Effector CD8-positive, alpha-beta T cell (primary cell): Measurements from ENCODE around the gene THRSP.
"Not testable (repeated sequence)": the region's sequence is repeated elsewhere in the genome, so short reads cannot be mapped to it uniquely, and the experiment has no call there.

Experiments used
- DNase-seq: peaks from one replicate; lab custom pipeline; 2025; lab: John Stamatoyannopoulos, UW

THRSP gene

DNA sequence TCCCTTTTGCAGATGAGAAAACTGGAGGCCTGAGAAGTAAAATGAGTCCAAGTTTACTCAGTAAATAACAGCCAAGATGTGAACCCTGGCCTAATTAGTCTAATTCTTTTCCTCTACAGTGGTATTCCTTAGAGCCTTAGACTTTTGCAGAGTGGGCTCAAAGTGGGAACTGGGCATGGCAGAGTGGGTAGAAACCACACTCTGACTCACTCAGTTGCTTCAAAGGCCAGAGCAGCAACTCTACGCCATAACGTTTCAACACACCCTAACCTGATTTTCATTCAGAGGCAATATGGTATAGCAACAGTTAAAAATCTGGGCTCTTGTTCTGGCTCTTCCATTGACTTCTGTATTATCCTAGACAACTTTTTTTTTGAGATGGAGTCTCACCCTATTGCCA, 2.8 kb downstream of the THRSP start:
- no peak for DNase-seq

- DNase-seq, result no peak
Observed at GRCh38 chr11:78067704-78068103, 4.0 kb downstream of the THRSP start.

GRCh38 chr11:78069465-78069864, 5.8 kb downstream of the THRSP start:
- DNase-seq, result no peak

- DNase-seq, result no peak
Observed at GRCh38 chr11:78070621-78071020, 7.0 kb downstream of the THRSP start.

- DNase-seq, result no peak
Observed at GRCh38 chr11:78071717-78072116, 8.1 kb downstream of the THRSP start.

GRCh38 chr11:78072455-78072854, 8.8 kb downstream of the THRSP start:
- DNase-seq, result no peak

- no peak for DNase-seq
Observed at GRCh38 chr11:78074756-78075155, 11.1 kb downstream of the THRSP start.

DNA sequence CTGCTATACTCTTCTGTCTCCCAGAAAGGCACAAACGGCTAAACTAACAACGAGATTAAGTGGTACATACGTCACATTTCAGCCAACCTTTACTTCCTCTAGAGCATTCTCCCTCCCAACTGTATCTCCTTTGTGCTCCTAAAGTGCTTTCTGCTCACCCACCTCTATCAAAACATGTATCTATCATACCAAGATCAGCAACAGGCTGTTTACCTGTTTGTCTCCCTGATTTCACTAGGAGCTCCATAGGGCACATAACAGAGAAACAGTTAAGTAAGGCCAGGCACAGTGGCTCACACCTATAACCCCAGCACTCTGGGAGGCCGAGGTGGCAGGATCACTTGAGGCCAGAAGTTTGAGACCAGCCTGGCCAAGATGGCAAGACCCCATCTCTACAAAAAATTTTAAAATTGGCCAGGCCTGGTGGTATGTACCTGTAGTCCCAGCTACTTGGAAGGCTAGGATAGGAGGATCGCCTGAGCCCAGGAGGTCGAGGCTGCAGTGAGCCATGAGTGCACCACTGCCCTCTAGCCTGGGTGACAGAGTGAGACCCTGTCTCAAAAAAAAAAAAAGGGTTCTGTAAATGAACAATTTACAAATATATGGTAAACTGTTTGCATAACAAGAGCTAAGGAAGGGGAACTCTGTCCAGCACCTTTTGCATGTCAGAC, 13.2 kb downstream of the THRSP start:
- no peak for DNase-seq

- not testable (repeated sequence) for DNase-seq
Observed at GRCh38 chr11:78077592-78077991, 13.9 kb downstream of the THRSP start.

GRCh38 chr11:78078218-78079167, 14.8 kb downstream of the THRSP start:
- DNase-seq, result no peak

DNA sequence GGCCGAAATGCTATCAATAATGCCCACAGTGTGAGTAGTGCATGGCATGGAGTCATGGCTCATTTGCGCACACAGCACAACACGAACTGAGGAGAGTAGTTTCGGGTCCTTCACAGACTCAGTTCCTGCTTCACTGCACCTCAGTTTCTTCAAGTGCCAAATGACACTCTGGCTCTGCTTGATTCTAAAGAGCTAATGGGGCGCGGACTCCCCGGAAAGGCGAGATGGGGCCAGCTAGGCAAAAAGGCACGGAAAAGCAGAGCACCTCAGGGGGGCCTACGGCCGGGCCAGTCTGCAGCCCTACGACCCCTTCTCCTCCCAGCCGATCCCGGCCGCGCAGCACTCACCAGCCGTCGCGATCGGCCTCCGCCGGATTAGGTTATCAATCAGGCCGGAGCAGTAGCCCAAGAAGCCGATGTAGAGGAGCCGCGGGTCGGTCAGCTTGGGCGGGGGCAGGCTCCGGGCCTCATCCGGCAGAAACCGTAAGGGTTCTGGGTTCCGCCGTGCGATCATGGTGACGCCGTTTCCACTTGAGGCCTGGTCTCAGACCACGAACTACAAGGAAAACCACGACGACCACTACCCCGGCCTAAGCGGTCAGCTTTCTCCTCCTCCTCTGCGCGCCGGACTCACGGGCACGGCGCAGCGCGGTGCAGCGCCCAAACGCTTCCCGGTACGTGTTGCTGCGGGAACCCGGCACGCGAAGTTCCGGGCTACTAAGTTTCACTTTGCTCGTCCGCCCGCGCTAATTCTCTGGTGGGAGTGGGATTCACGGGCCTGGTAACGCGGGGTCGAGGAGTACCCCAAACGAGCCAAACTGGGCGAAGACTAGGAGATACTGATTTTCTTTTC, 15.8 kb downstream of the THRSP start, which contains the start of gene NDUFC2:
NDUFC2 (minus strand) TSS at position 631 of the 852 bp plus-strand sequence; CDS start at position 513, 118 bp downstream.
- DNase-seq, result peak; percentile 15

DNA sequence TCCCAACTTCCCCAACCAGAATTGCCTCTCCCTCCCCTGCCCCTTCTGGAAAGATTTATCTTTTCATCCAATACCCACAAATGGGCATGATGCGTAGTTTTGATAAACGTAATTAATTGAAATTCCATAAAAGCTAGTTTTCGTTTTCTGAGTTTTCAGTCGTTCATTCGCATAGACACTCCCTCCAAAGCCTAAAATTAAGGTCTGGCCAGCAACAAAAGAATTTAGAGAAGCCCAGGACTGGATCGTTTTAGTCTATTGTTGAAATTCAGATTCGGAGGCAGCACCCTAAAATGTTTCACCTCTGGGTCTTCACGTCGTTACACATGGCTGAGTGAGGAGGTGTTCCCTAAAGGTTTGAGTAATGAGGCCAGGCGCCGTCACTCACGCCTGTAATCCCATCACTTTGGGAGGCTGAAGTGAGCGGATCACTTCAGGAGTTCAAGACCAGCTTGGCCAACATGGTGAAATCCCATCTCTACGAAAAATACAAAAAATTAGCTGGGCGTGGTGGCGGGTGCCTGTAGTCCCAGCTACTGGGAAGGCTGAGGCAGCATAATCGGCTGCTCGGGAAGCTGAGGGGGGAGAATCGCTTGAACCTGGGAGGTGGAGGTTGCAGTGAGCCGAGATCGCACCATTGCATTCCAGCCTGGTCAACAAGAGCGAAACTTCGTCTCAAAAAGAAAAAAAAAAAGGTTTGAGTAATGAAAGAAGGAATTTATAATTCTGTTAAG, 16.6 kb downstream of the THRSP start:
- DNase-seq, result no peak

DNA sequence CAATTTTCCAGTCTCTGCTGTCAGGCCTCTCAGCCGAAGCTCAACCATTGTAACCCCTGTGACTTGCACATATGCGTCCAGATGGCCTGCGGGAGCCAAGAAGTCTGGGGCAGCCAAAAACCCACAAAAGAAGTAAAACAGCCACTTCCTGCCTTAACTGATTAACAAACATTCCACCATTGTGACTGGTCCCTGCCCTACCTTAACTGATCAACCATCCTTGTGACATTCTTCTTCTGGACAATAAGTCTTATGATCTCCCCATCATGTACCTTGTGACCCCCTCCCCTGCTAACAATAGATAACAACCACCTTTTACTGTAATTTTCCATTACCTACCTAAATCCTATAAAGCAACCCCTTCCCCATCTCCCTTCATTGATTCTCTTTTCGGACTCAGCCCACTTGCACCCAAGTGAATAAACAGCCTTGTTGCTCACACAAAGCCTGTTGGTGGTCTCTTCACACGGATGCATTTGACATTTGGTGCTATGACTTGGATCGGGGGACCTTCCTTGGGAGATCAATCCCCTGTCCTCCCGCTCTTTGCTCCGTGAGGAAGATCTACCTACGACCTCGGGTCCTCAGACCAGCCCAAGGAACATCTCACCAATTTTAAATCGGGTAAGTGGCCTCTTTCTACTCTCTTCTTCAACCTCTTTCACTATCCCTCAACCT, 17.3 kb downstream of the THRSP start:
- DNase-seq, result no peak

GRCh38 chr11:78081583-78081982, 17.9 kb downstream of the THRSP start:
- no peak for DNase-seq

DNA sequence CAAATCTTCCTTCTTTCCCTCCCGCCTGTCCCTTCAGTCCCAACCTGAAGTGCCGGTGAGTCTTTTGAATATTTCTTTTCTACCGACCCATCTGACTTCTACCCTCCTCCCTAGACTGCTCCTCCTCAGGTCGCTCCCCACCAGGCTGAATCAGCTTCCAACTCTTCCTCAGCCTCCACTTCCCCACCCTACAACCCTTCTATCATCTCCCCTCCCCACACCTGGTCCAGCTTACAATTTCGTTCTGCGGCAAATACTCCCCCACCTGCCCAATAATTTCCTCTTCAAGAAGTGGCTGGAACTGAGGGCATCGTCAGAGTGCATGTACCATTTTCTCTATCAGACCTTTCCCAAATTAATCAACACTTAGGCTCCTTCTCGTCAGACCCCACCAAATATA, 18.5 kb downstream of the THRSP start:
- no peak for DNase-seq

DNA sequence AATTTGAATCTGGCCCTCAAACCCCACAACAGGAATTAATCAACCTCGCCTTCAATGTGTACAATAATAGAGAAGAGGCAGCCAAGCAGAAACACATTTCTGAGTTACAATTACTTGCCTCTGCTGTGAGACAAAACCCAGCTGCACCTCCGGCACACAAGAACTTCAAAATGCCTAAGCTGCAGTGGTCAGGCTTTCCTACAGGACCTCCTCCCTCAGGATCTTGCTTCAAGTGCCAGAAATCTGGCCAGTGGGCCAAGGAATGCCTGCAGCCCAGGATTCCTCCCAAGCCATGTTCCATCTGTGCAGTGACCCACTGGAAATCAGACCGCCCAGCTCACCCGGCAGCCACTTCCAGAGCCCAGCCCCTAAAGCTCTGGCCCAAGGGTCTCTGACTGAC, 19.4 kb downstream of the THRSP start:
- no peak for DNase-seq

- DNase-seq, result not testable (repeated sequence)
Observed at GRCh38 chr11:78084506-78084905, 20.8 kb downstream of the THRSP start.

DNA sequence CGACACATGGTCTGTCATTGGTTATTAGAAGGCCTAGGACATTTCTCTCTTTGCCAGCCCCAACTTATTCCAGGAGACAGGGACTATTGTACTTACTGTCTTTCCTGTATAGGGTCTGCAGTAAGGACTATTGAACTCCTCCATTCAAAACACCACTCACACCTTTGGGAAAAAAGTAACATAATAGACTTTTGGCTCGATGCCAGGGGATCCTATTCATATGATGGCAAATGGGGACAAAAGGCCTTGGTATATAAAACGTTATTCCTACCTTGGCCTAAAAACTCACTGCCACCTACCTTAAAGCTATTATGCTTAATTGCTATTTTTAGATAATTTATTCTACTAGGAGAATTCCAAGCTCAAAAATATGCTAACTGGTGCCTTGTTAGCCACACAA, 22.3 kb downstream of the THRSP start:
- DNase-seq, result no peak

DNA sequence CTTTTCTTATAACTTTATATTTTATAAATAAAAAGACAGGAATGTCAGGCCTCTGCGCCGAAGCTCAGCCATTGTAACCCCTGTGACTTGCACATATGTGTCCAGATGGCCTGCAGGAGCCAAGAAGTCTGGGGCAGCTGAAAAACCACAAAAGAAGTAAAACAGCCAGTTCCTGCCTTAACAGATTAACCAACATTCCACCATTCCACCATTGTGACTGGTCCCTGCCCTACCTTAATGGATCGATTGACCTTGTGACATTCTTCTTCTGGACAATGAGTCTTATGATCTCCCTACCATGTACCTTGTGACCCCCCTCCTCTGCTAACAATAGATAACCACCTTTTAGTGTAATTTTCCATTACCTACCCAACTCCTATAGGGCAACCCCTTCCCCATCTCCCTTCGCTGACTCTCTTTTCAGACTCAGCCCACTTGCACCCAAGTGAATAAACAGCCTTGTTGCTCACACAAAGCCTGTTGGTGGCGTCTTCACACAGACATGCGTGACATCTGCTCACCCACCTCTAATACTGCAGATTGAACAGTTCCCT, 22.9 kb downstream of the THRSP start:
- DNase-seq, result not testable (repeated sequence)

DNA sequence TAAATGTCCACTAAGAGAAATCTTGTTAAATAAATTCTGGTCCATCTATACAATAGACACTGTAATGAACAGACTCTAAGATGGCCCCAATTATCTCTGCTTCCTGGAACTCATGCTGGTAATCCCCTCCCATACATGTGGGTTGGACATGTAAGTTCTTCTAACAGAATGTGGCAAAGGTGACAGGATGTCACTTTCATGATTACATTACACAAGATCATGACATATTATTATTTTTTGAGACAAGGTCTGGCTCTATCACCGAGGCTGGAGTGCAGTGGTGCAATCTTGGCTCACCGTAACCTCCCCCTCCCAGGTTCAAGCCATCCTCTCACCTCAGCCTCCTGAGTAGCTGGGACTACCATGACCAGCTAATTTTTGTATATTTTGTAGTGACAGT, 30.6 kb downstream of the THRSP start:
- DNase-seq, result no peak
